B cell (primary cell): ENCODE data around the gene NUMB. TPM values are rescaled to one million over a fixed set of nuclear protein-coding genes. Genes with fewer than 3 reads are reported as not detected.

Experiments used
- ATAC-seq: fragments of 200-7000 bp; cut with Tn5 transposase; one replicate; pipeline ENCODE4 v1.10.0; 2021; ENCODE audit warnings: low read depth, mild to moderate bottlenecking, moderate number of reproducible peaks, moderate library complexity
- CTCF ChIA-PET: fragments of 350-600 bp; sonication (Branson Sonifier 250); formaldehyde crosslinking; loops from one replicate; lab custom pipeline; 2021; ENCODE audit warnings: antibody characterized with exemption, inconsistent platforms; lab: Charles Lee
- POLR2A ChIA-PET: fragments of 350-600 bp; sonication (Branson Sonifier 250); formaldehyde crosslinking; loops from one replicate; lab custom pipeline; 2021; ENCODE audit warnings: antibody characterized with exemption; lab: Charles Lee
- DNase-seq: peaks from one replicate; pipeline ENCODE4 v3.0.0; 2013
- H2AFZ ChIP-seq: 2 replicates; pipeline ENCODE4 v1.6.1; 2012; ENCODE audit warnings: mild to moderate bottlenecking, low read depth, low read length; ENCODE audit not compliant: insufficient read depth, poor library complexity, severe bottlenecking
- H3K27ac ChIP-seq, 2 donors: 1 replicate in 1 of 2; 2 replicates in 1 of 2; pipeline ENCODE4 v1.5.1; 2012 to 2013; ENCODE audit warnings: low read length in 2 of 2, mild to moderate bottlenecking in 2 of 2, moderate library complexity in 1 of 2
- H3K27me3 ChIP-seq, 4 experiments: fragments of 200-600 bp in 1 of 4; sonication (generic) in 1 of 4; replicated peaks in 1 of 4; 1 replicate in 2 of 4; 2 replicates in 2 of 4; pipeline versions ENCODE4 v1.6.1 to v1.7.0; 2013 to 2016; ENCODE audit warnings: low read length in 3 of 4, mild to moderate bottlenecking in 2 of 4, mixed read lengths in 1 of 4, moderate library complexity in 1 of 4; ENCODE audit not compliant: insufficient read depth in 4 of 4, control insufficient read depth in 3 of 4; ENCODE audit errors: control extremely low read depth in 1 of 4
- H3K36me3 ChIP-seq, 2 experiments: replicated peaks in 1 of 2; 1 replicate in 1 of 2; 2 replicates in 1 of 2; pipeline versions ENCODE4 v1.6.1 to v1.7.1; 2013; ENCODE audit warnings: low read length in 1 of 2; ENCODE audit not compliant: insufficient read depth in 2 of 2, control insufficient read depth in 1 of 2; ENCODE audit errors: control extremely low read depth in 1 of 2, extremely low read depth in 1 of 2
- H3K4me1 ChIP-seq, 2 donors: fragments of 200-600 bp in 1 of 2; sonication (generic) in 1 of 2; 1 replicate in 1 of 2; 2 replicates in 1 of 2; pipeline versions ENCODE4 v1.5.1 to v1.6.1; 2013 to 2017; ENCODE audit warnings: low read length in 2 of 2; ENCODE audit not compliant: control insufficient read depth in 2 of 2, insufficient read depth in 2 of 2
- H3K4me2 ChIP-seq: replicated peaks from 2 replicates; pipeline ENCODE3; 2012; ENCODE audit warnings: mild to moderate bottlenecking, low read depth, low read length; ENCODE audit not compliant: poor library complexity, severe bottlenecking
- H3K4me3 ChIP-seq, 5 experiments: fragments of 200-600 bp in 1 of 5; sonication (generic) in 1 of 5; 1 replicate in 3 of 5; 2 replicates in 2 of 5; pipeline versions ENCODE4 v1.5.1 to v1.7.0; 2011 to 2016; ENCODE audit warnings: low read length in 4 of 5, mild to moderate bottlenecking in 4 of 5, low read depth in 2 of 5, control low read depth in 1 of 5, moderate library complexity in 1 of 5; ENCODE audit not compliant: insufficient read depth in 1 of 5; ENCODE audit errors: control extremely low read depth in 1 of 5, extremely low read depth in 1 of 5
- H3K79me2 ChIP-seq: fragments of 200-600 bp; sonication (generic); one replicate; pipeline ENCODE4 v1.6.0; 2016; ENCODE audit warnings: low read length; ENCODE audit not compliant: control insufficient read depth, insufficient read depth
- H3K9ac ChIP-seq: fragments of 200-600 bp; sonication (generic); 2 replicates; pipeline ENCODE4 v1.6.1; 2017; ENCODE audit warnings: mild to moderate bottlenecking, low read length, moderate library complexity
- H3K9me3 ChIP-seq, 3 donors: one replicate each; pipeline versions ENCODE4 v1.6.1 to v1.7.1; 2013; ENCODE audit warnings: low read length in 2 of 3; ENCODE audit not compliant: control insufficient read depth in 2 of 3, insufficient read depth in 1 of 3; ENCODE audit errors: control extremely low read depth in 1 of 3
- H4K20me1 ChIP-seq: 2 replicates; pipeline ENCODE4 v1.6.0; 2012; ENCODE audit warnings: mild to moderate bottlenecking, low read length; ENCODE audit not compliant: insufficient read depth, control insufficient read depth, poor library complexity, severe bottlenecking
- H3K27ac Mint-ChIP-seq: one replicate; pipeline ENCODE4 v1.8.0; 2021; ENCODE audit warnings: mixed read lengths
- H3K27me3 Mint-ChIP-seq: one replicate; pipeline ENCODE4 v1.8.0; 2021; ENCODE audit warnings: mixed read lengths
- H3K4me1 Mint-ChIP-seq: one replicate; pipeline ENCODE4 v1.8.0; 2021; ENCODE audit warnings: mixed read lengths
- H3K4me3 Mint-ChIP-seq: one replicate; pipeline ENCODE4 v1.8.0; 2021; ENCODE audit warnings: mixed read lengths
- H3K9me3 Mint-ChIP-seq: one replicate; pipeline ENCODE4 v1.8.0; 2022; ENCODE audit warnings: mixed read lengths; ENCODE audit not compliant: insufficient read depth
- CTCF ChIP-seq: fragments of 200-600 bp; IDR thresholded peaks from one replicate; pipeline ENCODE4 v1.8.0; 2022; ENCODE audit warnings: antibody characterized with exemption, mild to moderate bottlenecking
- EZH2 ChIP-seq: IDR thresholded peaks from 2 replicates; pipeline ENCODE4 v1.6.1; 2012; ENCODE audit warnings: borderline replicate concordance, low read depth, mild to moderate bottlenecking, moderate library complexity, low read length; ENCODE audit not compliant: insufficient read depth, poor library complexity, severe bottlenecking
- WGBS: methylation state at CpG from one replicate; pipeline ENCODE4 v1.1.5; 2013; ENCODE audit warnings: missing lambda C conversion rate; ENCODE audit not compliant: insufficient coverage; 5-methylcytosine and 5-hydroxymethylcytosine counted together
- intact Hi-C: fragments of 100-400 bp; cut with micrococcal nuclease; formaldehyde crosslinking; loops from one replicate; pipeline ENCODE4 v1.10.0; 2022
- polyA plus RNA-seq: library from polyadenylated mRNA; depleted of rRNA; stranded (reverse); fragments of >200 nt; gene quantifications from 2 replicates; pipeline ENCODE4 v1.2.3, GENCODE V29; 2012
- total RNA-seq, 2 donors: library from RNA; stranded (reverse); fragments of 120-200 nt in 1 of 2; gene quantifications; 1 replicate in 1 of 2; 2 replicates in 1 of 2; pipeline versions ENCODE4 v1.2.3 to v1.2.4, GENCODE V29; 2013 to 2022

NUMB gene
- total and polyA plus RNA-seq, 2 donors (not counting 1 experiment from before 2014, with no cell fraction given), result 63.4 to 102 TPM

- WGBS, result 93% methylated on average over 28 of the region's 28 CpGs
These were observed 203.9 kb downstream of the NUMB start for GRCh38 chr14:73254247-73255004.

More at GRCh38 chr14:73254247-73255004, 203.9 kb downstream of the NUMB start:
- H3K4me1 Mint-ChIP-seq, result peaks cover 9% of the 10 kb centered on the region
- TF ChIP-seq EZH2, result no peak
- TF ChIP-seq CTCF, result no peak
- Histone ChIP-seq H3K4me2 (no peak overlapping the region), H3K4me1 (no peaks in the 10 kb centered on the region), H3K9me3 (no peaks in the 10 kb centered on the region), H3K9ac (no peak overlapping the region), H3K27ac (no peak overlapping the region), H3K36me3 (no peaks in the 10 kb centered on the region), H3K79me2 (no peaks in the 10 kb centered on the region), H3K27me3 (no peaks in the 10 kb centered on the region), H4K20me1 (no peaks in the 10 kb centered on the region), H3K4me3 (no peak overlapping the region), H2AFZ (no peak overlapping the region)
- no peak overlapping the region for H3K4me3 Mint-ChIP-seq
- H3K9me3 Mint-ChIP-seq, result no peaks in the 10 kb centered on the region
- H3K27me3 Mint-ChIP-seq, result no peaks in the 10 kb centered on the region
- intact Hi-C loops, result no loop called here
- DNase-seq, result no peak
- no peak overlapping the region for H3K27ac Mint-ChIP-seq
- CTCF ChIA-PET, result no interaction called here
- ATAC-seq, result no peak
- POLR2A ChIA-PET, result no interaction called here
